ENCODE results near the gene SMARCA2. TPM values are rescaled to one million over a fixed set of nuclear protein-coding genes. Genes with fewer than 3 reads are reported as not detected.

Gene SMARCA2
- polyA plus RNA-seq, 2 of the 4 experiments (the other 2 are of a cell fraction), result 28.7 to 33.0 TPM

DNA sequence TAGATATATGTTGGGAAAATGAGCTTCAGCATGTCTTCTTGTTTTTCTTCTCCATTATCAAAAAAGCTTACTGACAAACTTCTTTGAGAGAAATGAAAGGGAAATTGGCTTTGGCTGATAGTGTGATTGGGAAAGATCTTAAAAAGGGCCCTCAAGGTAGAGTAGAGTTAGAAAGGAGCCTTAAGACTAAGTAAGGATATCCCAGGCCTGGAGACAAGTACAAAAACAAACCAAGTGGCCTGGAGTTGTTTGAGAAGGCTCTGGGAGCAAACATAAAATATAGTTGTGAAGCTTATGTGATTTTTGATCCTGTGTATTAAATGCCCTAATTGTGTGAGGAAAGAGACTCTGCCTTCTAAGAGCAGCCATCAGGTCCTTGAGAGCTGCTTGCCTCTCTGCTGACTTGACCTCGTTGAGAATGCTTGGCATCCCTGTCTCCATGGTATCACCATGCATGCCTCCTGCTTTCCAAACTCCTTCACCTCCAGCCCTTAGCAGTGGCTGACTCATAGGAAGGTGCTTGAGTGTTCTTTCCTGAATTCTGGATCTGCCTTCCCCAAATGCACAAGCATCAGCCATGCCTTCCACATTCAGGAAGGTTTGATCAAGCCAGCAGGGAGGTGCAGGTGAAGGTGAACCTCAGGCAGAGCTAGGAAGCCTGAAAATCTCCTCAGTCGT, 78.9 kb downstream of the SMARCA2 start (continued):
- TF ChIP-seq ZC3H11A (IDR thresholded peaks at IDR 0.05), result no peak

- H3K9me3 ChIP-seq, result no peaks in the 10 kb centered on the region
- POLR2A ChIA-PET, result no interaction called here
- DNase-seq (ENCODE audit: low read depth in 1 of 2, low spot score in 1 of 2) (no peak), ATAC-seq (no peak), FAIRE-seq (no peak)
- no peak overlapping the region for H3K27ac ChIP-seq
- no peak overlapping the region for H3K4me2 ChIP-seq
- CTCF ChIA-PET, result interaction anchor here (1.2 kb wide), 1 partner anchor 9 kb away, joined by 6 read pairs; no protein-coding TSS in a partner anchor
- TF ChIP-seq, protein P1, sequence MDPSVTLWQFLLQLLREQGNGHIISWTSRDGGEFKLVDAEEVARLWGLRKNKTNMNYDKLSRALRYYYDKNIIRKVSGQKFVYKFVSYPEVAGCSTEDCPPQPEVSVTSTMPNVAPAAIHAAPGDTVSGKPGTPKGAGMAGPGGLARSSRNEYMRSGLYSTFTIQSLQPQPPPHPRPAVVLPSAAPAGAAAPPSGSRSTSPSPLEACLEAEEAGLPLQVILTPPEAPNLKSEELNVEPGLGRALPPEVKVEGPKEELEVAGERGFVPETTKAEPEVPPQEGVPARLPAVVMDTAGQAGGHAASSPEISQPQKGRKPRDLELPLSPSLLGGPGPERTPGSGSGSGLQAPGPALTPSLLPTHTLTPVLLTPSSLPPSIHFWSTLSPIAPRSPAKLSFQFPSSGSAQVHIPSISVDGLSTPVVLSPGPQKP (IDR thresholded peaks at IDR 0.05; ENCODE audit: low read depth, low read length), result no peak
- TF ChIP-seq CEBPB (IDR thresholded peaks at IDR 0.05), result 0 out of 4 replicates have a peak, but pooled peaks of 1 of the 2 experiments have one; percentile 30
- no peaks in the 10 kb centered on the region for H3K4me1 ChIP-seq
- H3K4me3 ChIP-seq, result no peak overlapping the region
- WGBS (ENCODE audit: missing lambda C conversion rate), result 93% methylated on average over 6 of the region's 6 CpGs
Measured at GRCh38 chr9:2096376-2096970, 81.3 kb downstream of the SMARCA2 start.

DNA sequence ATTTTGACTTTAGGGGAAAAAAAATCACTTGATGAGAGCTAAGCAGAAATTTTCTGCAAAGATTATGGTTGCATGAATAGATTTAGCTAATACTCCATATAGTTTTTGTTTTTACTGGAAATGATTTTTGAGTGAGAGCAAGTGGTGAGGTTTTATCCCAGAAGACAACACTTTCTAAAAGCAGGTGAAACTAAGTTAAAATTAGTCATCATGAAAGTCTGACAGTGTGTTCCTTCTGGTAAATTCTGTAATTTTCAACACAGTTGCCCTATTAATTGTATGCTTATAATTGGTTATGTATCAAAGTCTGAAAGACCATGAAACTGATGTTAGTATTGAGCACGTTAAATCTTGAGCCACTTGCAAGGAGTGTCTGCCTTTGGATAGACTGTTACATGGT, 91.5 kb downstream of the SMARCA2 start:
- no peak overlapping the region for H3K4me3 ChIP-seq
- ChIA-PET CTCF (interaction anchor here (1.4 kb wide), 1 partner anchor 11 kb away, joined by 4 read pairs; no protein-coding TSS in a partner anchor), POLR2A (no interaction called here)
- no peaks in the 10 kb centered on the region for H3K4me1 ChIP-seq
- no peak for FAIRE-seq
- no peaks in the 10 kb centered on the region for H3K9me3 ChIP-seq
- DNase-seq (ENCODE audit: low read depth in 1 of 2, low spot score in 1 of 2), result no peak
- H3K27ac ChIP-seq, result no peak overlapping the region
- WGBS (ENCODE audit: missing lambda C conversion rate), result 88% methylated on average over 1 of the region's 1 CpG
- TF ChIP-seq NFE2L2 (conservative IDR thresholded peaks at IDR 0.05; ENCODE audit: low read length), result no peak
- TF ChIP-seq, protein P2, sequence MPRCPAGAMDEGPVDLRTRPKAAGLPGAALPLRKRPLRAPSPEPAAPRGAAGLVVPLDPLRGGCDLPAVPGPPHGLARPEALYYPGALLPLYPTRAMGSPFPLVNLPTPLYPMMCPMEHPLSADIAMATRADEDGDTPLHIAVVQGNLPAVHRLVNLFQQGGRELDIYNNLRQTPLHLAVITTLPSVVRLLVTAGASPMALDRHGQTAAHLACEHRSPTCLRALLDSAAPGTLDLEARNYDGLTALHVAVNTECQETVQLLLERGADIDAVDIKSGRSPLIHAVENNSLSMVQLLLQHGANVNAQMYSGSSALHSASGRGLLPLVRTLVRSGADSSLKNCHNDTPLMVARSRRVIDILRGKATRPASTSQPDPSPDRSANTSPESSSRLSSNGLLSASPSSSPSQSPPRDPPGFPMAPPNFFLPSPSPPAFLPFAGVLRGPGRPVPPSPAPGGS (IDR thresholded peaks at IDR 0.05), result no peak
- no peak for TF ChIP-seq REST (IDR thresholded peaks at IDR 0.05)
- TF ChIP-seq, protein P3, sequence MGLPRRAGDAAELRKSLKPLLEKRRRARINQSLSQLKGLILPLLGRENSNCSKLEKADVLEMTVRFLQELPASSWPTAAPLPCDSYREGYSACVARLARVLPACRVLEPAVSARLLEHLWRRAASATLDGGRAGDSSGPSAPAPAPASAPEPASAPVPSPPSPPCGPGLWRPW (IDR thresholded peaks at IDR 0.05), result no peak
- TF ChIP-seq ZFP36 (IDR thresholded peaks at IDR 0.05; ENCODE audit: borderline replicate concordance, partially characterized antibody), result no peak
- TF ChIP-seq NR3C1 (IDR thresholded peaks at IDR 0.05), result no peak
- no peak for TF ChIP-seq FOXS1 (CRISPR knock-in tag; IDR thresholded peaks at IDR 0.05)
- TF ChIP-seq, protein P4, sequence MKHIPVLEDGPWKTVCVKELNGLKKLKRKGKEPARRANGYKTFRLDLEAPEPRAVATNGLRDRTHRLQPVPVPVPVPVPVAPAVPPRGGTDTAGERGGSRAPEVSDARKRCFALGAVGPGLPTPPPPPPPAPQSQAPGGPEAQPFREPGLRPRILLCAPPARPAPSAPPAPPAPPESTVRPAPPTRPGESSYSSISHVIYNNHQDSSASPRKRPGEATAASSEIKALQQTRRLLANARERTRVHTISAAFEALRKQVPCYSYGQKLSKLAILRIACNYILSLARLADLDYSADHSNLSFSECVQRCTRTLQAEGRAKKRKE (CRISPR knock-in tag; IDR thresholded peaks at IDR 0.05; ENCODE audit: low read depth), result no peak
- no peak for TF ChIP-seq FOSB (CRISPR knock-in tag; IDR thresholded peaks at IDR 0.05)
- H3K4me2 ChIP-seq, result no peak overlapping the region
- ATAC-seq, result no peak

All from A549 (cell line).